OCI-LY7 (cell line): ENCODE data around the gene ISG20L2. TPM values are rescaled to one million over a fixed set of nuclear protein-coding genes. Genes with fewer than 3 reads are reported as not detected.

ENCODE experiments used
- BruUV-seq: library from RNA; stranded (reverse); fragments of 400-500 nt; replicated peaks from 2 replicates; lab custom pipeline; 2021; lab: Mats Ljungman, UMichigan
- CTCF ChIA-PET: fragments of 300-600 bp; sonication (Branson Sonifier 250); formaldehyde crosslinking; loops from one replicate; lab custom pipeline; 2022; ENCODE audit warnings: antibody characterized with exemption; ENCODE audit not compliant: unreplicated experiment; lab: Charles Lee
- POLR2A ChIA-PET: fragments of 300-600 bp; sonication (Branson Sonifier 250); formaldehyde crosslinking; loops from one replicate; lab custom pipeline; 2022; ENCODE audit warnings: antibody characterized with exemption; lab: Charles Lee
- DNase-seq: peaks from one replicate; pipeline ENCODE4 v3.0.0-alpha.2; 2015; ENCODE audit warnings: low spot score
- H2AFZ ChIP-seq: fragments of 200-600 bp; sonication (generic), shearing (Covaris generic); 2 replicates; pipeline ENCODE4 v1.6.1; 2014; ENCODE audit warnings: mild to moderate bottlenecking, antibody characterized with exemption, low read length, moderate library complexity
- H3K27ac ChIP-seq: fragments of 200-600 bp; sonication (generic); 2 replicates; pipeline ENCODE4 v1.5.1; 2014; ENCODE audit warnings: mixed run types, low read depth, mild to moderate bottlenecking, moderate library complexity, low read length, inconsistent platforms; ENCODE audit not compliant: poor library complexity, severe bottlenecking
- H3K36me3 ChIP-seq: fragments of 200-600 bp; sonication (generic); 2 replicates; pipeline ENCODE4 v1.6.1; 2014; ENCODE audit warnings: mild to moderate bottlenecking, antibody characterized with exemption, low read length, moderate library complexity, mixed read lengths; ENCODE audit not compliant: insufficient read depth
- H3K4me1 ChIP-seq: fragments of 200-600 bp; sonication (generic); 2 replicates; pipeline ENCODE4 v1.5.1; 2014; ENCODE audit warnings: mild to moderate bottlenecking, low read length; ENCODE audit not compliant: insufficient read depth, poor library complexity, severe bottlenecking
- H3K4me2 ChIP-seq: fragments of 200-600 bp; sonication (generic); 2 replicates; pipeline ENCODE4 v1.6.1; 2014; ENCODE audit warnings: mild to moderate bottlenecking, low read length
- H3K4me3 ChIP-seq: fragments of 200-600 bp; sonication (generic); 2 replicates; pipeline ENCODE4 v1.5.1; 2014; ENCODE audit warnings: mild to moderate bottlenecking, low read depth, low read length; ENCODE audit not compliant: poor library complexity, severe bottlenecking
- H3K79me2 ChIP-seq: fragments of 200-600 bp; sonication (generic); 2 replicates; pipeline ENCODE4 v1.6.1; 2016; ENCODE audit warnings: low read depth, mild to moderate bottlenecking, low read length, moderate library complexity, mixed read lengths; ENCODE audit not compliant: insufficient read depth
- H3K9me2 ChIP-seq: fragments of 200-600 bp; sonication (generic); 2 replicates; pipeline ENCODE4 v1.6.1; 2016; ENCODE audit warnings: mild to moderate bottlenecking, low read length, mixed read lengths; ENCODE audit not compliant: insufficient read depth
- H3K9me3 ChIP-seq: fragments of 200-600 bp; sonication (generic); 2 replicates; pipeline ENCODE4 v1.6.1; 2014; ENCODE audit warnings: mild to moderate bottlenecking, mixed run types, low read length, mixed read lengths
- H4K20me1 ChIP-seq: fragments of 200-600 bp; sonication (generic); 2 replicates; pipeline ENCODE4 v1.6.1; 2014; ENCODE audit warnings: mild to moderate bottlenecking, antibody characterized with exemption, low read length, moderate library complexity, mixed read lengths; ENCODE audit not compliant: insufficient read depth
- EZH2phosphoT487 ChIP-seq: fragments of 200-600 bp; sonication (generic); IDR thresholded peaks from 2 replicates; pipeline ENCODE4 v1.6.1; 2018; ENCODE audit warnings: low read depth, borderline replicate concordance, mild to moderate bottlenecking, mixed run types, antibody characterized with exemption, low read length, moderate library complexity, mixed read lengths
- intact Hi-C: fragments of 100-400 bp; cut with micrococcal nuclease; formaldehyde crosslinking; loops from one replicate; pipeline ENCODE4 v1.10.0; 2022; ENCODE audit not compliant: unreplicated experiment
- total RNA-seq, 2 experiments: library from RNA; depleted of rRNA in 1 of 2; stranded (reverse); fragments of >200 nt in 1 of 2; shearing (Covaris generic) in 1 of 2; gene quantifications; 2 replicates each; pipeline ENCODE4 v1.2.3, GENCODE V29; 2014 to 2022
- TF ChIP-seq, protein P1 (sequence below): fragments of 200-600 bp; sonication (generic); conservative IDR thresholded peaks from 2 replicates; pipeline ENCODE4 v1.5.1; 2014; ENCODE audit warnings: mild to moderate bottlenecking, antibody characterized with exemption, low read length, moderate library complexity, mixed read lengths

Gene ISG20L2
- total RNA-seq, 2 experiments from 2014 or later: 37.9 to 74.1 TPM

DNA sequence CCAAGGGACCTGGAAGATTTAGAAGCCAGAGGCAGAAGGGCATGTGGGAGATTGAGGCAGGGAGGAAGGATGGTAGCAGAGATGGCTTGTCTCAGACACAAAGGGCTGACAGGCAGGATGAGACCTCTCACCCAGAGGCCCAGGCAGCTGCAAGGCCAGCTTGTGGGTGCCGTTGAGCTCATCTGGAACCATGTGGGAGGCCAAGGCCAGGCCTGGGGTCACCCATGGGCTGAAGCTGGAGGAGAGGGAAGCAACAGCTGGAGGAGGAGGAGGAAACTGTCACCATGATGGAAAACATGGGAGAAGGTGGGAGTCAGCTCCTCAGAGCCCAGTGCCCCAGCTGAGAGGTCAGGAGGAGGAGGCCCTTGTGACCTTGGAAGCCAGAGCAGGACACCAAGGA lies 29.6 kb downstream of the ISG20L2 start:
- POLR2A ChIA-PET: no interaction called here

DNA sequence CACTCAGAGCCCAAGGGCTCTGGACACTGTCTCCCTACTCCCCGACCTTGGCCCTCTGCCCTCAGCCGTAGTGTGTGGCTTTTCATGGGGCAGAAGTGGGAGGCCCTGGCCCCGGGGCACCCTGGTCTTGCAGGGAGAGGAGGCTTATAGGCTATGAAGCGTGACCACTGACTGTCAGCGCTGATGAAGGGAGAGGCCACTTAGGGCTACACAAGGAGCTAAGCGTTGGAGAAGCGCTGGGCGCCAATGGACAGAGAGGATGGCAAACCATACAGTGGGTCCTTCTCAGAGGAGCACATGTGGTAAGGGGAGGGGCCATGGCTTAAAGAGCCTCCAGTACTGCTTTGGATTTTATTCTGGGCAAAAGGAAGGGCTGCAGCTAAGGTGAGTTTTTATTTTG lies 31.1 kb downstream of the ISG20L2 start:
- no peak overlapping the region for H3K4me3 ChIP-seq
- H3K4me2 ChIP-seq: no peak overlapping the region
- H3K9me3 ChIP-seq: no peaks in the 10 kb centered on the region
- H3K9me2 ChIP-seq: no peaks in the 10 kb centered on the region
- H2AFZ ChIP-seq: no peak overlapping the region
- TF ChIP-seq, protein P1, sequence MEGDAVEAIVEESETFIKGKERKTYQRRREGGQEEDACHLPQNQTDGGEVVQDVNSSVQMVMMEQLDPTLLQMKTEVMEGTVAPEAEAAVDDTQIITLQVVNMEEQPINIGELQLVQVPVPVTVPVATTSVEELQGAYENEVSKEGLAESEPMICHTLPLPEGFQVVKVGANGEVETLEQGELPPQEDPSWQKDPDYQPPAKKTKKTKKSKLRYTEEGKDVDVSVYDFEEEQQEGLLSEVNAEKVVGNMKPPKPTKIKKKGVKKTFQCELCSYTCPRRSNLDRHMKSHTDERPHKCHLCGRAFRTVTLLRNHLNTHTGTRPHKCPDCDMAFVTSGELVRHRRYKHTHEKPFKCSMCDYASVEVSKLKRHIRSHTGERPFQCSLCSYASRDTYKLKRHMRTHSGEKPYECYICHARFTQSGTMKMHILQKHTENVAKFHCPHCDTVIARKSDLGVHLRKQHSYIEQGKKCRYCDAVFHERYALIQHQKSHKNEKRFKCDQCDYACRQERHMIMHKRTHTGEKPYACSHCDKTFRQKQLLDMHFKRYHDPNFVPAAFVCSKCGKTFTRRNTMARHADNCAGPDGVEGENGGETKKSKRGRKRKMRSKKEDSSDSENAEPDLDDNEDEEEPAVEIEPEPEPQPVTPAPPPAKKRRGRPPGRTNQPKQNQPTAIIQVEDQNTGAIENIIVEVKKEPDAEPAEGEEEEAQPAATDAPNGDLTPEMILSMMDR: no peak
- TF ChIP-seq EZH2phosphoT487: no peak
- no TSS peak for BruUV-seq
- H3K79me2 ChIP-seq: no peaks in the 10 kb centered on the region
- no peaks in the 10 kb centered on the region for H4K20me1 ChIP-seq
- ChIA-PET CTCF (no interaction called here), POLR2A (no interaction called here)
- intact Hi-C loops: no loop called here
- H3K36me3 ChIP-seq: no peaks in the 10 kb centered on the region
- DNase-seq: no peak
- no peak overlapping the region for H3K27ac ChIP-seq
- H3K4me1 ChIP-seq: peaks cover 11% of the 10 kb centered on the region

More for the DNA sequence above, 29.6 kb downstream of the ISG20L2 start:
- Histone ChIP-seq H4K20me1 (no peaks in the 10 kb centered on the region), H3K4me1 (no peaks in the 10 kb centered on the region), H3K4me3 (no peak overlapping the region), H3K4me2 (no peak overlapping the region), H3K27ac (no peak overlapping the region), H2AFZ (no peak overlapping the region), H3K9me3 (no peaks in the 10 kb centered on the region), H3K9me2 (no peaks in the 10 kb centered on the region), H3K36me3 (no peaks in the 10 kb centered on the region), H3K79me2 (no peaks in the 10 kb centered on the region)
- no peak for DNase-seq
- no TSS peak for BruUV-seq
- CTCF ChIA-PET: interaction anchor here (2.3 kb wide), 1 partner anchor 10 kb away, joined by 6 read pairs; no protein-coding TSS in a partner anchor
- TF ChIP-seq, protein P1: no peak
- TF ChIP-seq EZH2phosphoT487: no peak
- intact Hi-C loops: no loop called here

- Histone ChIP-seq H3K4me2 (no peak overlapping the region), H3K36me3 (no peaks in the 10 kb centered on the region), H3K4me1 (peaks cover 13% of the 10 kb centered on the region), H3K79me2 (no peaks in the 10 kb centered on the region), H3K27ac (no peak overlapping the region), H3K9me2 (no peaks in the 10 kb centered on the region), H3K9me3 (no peaks in the 10 kb centered on the region), H4K20me1 (no peaks in the 10 kb centered on the region), H2AFZ (no peak overlapping the region), H3K4me3 (no peak overlapping the region)
- no TSS peak for BruUV-seq
- TF ChIP-seq, protein P1: no peak
- no peak for TF ChIP-seq EZH2phosphoT487
- no peak for DNase-seq
- intact Hi-C loops: no loop called here
- POLR2A ChIA-PET: no interaction called here
- CTCF ChIA-PET: no interaction called here
Observed at GRCh38 chr1:156696755-156697154, 31.8 kb downstream of the ISG20L2 start.
